Tibial nerve (tissue), 4 donors: Measurements from ENCODE around the gene LRRC28.

Source experiments
- CTCF ChIP-seq, 5 experiments: fragments of 200-600 bp in 3 of 5; fragments of 450-650 bp in 2 of 5; sonication (generic) in 3 of 5; IDR thresholded peaks; one replicate each; pipeline ENCODE4 v1.5.1; 2016 to 2019; ENCODE audit warnings: antibody characterized with exemption in 5 of 5, mild to moderate bottlenecking in 3 of 5, moderate library complexity in 2 of 5
- EP300 ChIP-seq, 2 donors: sonication (generic); formaldehyde crosslinking; IDR thresholded peaks; one replicate each; pipeline ENCODE4 v1.6.1; 2017; ENCODE audit warnings: antibody characterized with exemption in 2 of 2, mild to moderate bottlenecking in 1 of 2
- POLR2A ChIP-seq, 2 donors: fragments of 450-650 bp; IDR thresholded peaks; one replicate each; pipeline ENCODE4 v1.6.1; 2017; ENCODE audit warnings: antibody characterized with exemption in 2 of 2, mild to moderate bottlenecking in 2 of 2, moderate library complexity in 2 of 2

DNA sequence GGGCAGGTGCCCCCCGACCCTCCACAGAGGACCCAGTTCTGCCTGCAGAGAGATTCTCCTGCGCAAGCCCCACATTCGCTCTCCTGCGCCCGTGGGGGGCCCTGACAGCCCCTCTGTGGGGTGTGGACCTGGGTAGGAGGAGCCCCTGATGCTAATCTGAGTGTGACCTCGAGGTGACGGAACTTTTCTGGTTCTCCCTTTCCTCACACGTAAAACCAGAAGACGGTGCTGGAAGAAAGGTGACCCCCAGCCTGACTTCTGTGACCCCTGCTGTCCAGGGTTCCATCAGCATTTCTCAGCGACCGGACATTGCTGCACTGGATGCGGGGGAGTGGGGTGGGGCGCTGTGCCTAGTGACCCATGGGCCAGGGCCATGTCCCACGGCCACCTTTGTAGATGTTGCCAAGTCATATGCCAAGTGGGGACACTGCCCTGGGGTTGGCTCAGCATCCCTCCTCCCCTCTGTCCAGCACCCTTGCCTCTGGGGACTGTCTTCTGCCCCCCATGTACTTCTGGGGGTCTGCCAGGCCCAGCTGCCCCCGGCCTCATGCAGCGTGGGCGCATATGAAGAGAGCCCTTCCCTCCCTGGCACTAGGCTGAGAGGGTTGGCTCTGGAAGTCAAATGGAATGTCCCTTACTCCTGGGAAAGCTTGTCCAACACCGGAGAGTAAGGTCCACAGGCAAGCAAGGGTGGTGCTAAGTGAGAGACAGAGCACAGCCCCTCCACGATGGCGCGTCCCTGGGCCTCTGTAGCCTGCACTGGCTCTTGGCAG, 185.4 kb downstream of the LRRC28 start:
- TF ChIP-seq CTCF (IDR thresholded peaks at IDR 0.05) (no peak), POLR2A (IDR thresholded peaks at IDR 0.05) (no peak), EP300 (IDR thresholded peaks at IDR 0.05) (no peak)
